ENCODE results near the gene PCGF3. TPM values are rescaled to one million over a fixed set of nuclear protein-coding genes. Genes with fewer than 3 reads are reported as not detected.

The PCGF3 gene
- total and polyA plus RNA-seq, 10 of the 15 experiments (the other 5 are each of a cell fraction or from before 2014, with no cell fraction given) = 2.2 to 43.8 (median 15.9) TPM

GRCh38 chr4:769511-769910 lies 63.9 kb downstream of the PCGF3 start:
- no peak overlapping the region for H2AFZ ChIP-seq (ENCODE audit: control insufficient read depth, low read depth, low read length)
- H3K9ac ChIP-seq (ENCODE audit: control insufficient read depth, insufficient read depth, low read length) = no peak overlapping the region
- H3K4me3 ChIP-seq = no peak overlapping the region
- ChIA-PET RAD21 (ENCODE audit: unreplicated experiment) (no interaction called here), POLR2A (no interaction called here), SMC1A (ENCODE audit: uncharacterized antibody, unreplicated experiment) (no interaction called here), CTCF (interaction anchor here (1.2 kb wide), 1 partner anchor 217 kb away, joined by 3 read pairs; the partner anchor contains the start of gene IDUA)
- no peak overlapping the region for H3K4me2 ChIP-seq (ENCODE audit: control insufficient read depth, insufficient read depth)
- H4K20me1 ChIP-seq (ENCODE audit: control insufficient read depth, insufficient read depth) = no peaks in the 10 kb centered on the region; the same call in 1 of the 2 replicates
- FAIRE-seq = no peak
- no peaks in the 10 kb centered on the region for H3K27me3 ChIP-seq (replicated peaks in 1 of 2; ENCODE audit: control insufficient read depth in 2 of 2, insufficient read depth in 2 of 2, low read length in 1 of 2)
- no peak for DNase-seq (ENCODE audit: low read depth, low spot score)
- H3K27ac ChIP-seq (ENCODE audit: control insufficient read depth, insufficient read depth) = no peak overlapping the region
- no peaks in the 10 kb centered on the region for H3K4me1 ChIP-seq (ENCODE audit: control insufficient read depth, insufficient read depth, low read length)
- TSS peak; percentile 9 for BruUV-seq (replicated peaks)
- 96% methylated on average over 19 of the region's 19 CpGs for WGBS (ENCODE audit: insufficient coverage, insufficient replicate concordance, low lambda C conversion rate, missing lambda C conversion rate)
- intact Hi-C loops (cut with micrococcal nuclease; ENCODE audit: unreplicated experiment) = no loop called here
- in situ Hi-C loops (cut with MboI) = no loop called here
- ATAC-seq = no peak
- peaks cover 21 to 29% of the 10 kb centered on the region in 2 experiments for H3K36me3 ChIP-seq (ENCODE audit: control insufficient read depth in 2 of 2, insufficient read depth in 2 of 2, low read length in 1 of 2)
- TF ChIP-seq ASH2L (IDR thresholded peaks at IDR 0.05; ENCODE audit: borderline replicate concordance, low read depth) (no peak), HDAC6 (IDR thresholded peaks at IDR 0.05; ENCODE audit: unreplicated experiment) (no peak), HCFC1 (IDR thresholded peaks at IDR 0.05; ENCODE audit: low read length) (no peak), MAX (IDR thresholded peaks at IDR 0.05; ENCODE audit: low read depth, low read length) (no peak), ZNF217 (IDR thresholded peaks at IDR 0.05) (no peak), SREBF1 (IDR thresholded peaks at IDR 0.05; ENCODE audit: low read length) (no peak), SUZ12 (IDR thresholded peaks at IDR 0.05; ENCODE audit: unreplicated experiment) (no peak), IKZF1 (conservative IDR thresholded peaks at IDR 0.05) (no peak), RELB (IDR thresholded peaks at IDR 0.05; ENCODE audit: low read depth) (no peak), MEF2A (IDR thresholded peaks at IDR 0.05; ENCODE audit: insufficient read depth, low read depth, low read length) (no peak), ATF2 (IDR thresholded peaks at IDR 0.05; ENCODE audit: low read length) (no peak), CBFB (IDR thresholded peaks at IDR 0.05; ENCODE audit: low read depth) (no peak), TCF3 (IDR thresholded peaks at IDR 0.05; ENCODE audit: borderline replicate concordance, insufficient read depth, low read depth, low read length) (no peak), NR2C2 (IDR thresholded peaks at IDR 0.05; ENCODE audit: borderline replicate concordance, control insufficient read depth, insufficient read length, low read depth) (no peak), HSF1 (IDR thresholded peaks at IDR 0.05; ENCODE audit: low read depth, low read length) (no peak), NBN (IDR thresholded peaks at IDR 0.05) (no peak), TBL1XR1 (IDR thresholded peaks at IDR 0.05; ENCODE audit: low read depth, low read length) (no peak), MTA2 (IDR thresholded peaks at IDR 0.05; ENCODE audit: low read depth) (no peak)
- H3K79me2 ChIP-seq (ENCODE audit: control insufficient read depth, insufficient read depth, low read length) = peaks cover 15% of the 10 kb centered on the region
- H3K9me3 ChIP-seq (replicated peaks; ENCODE audit: control insufficient read depth, insufficient read depth, low read length) = no peaks in the 10 kb centered on the region

All from GM12878 (cell line).